HG03095 (cell line): ENCODE measurements around the gene ZBTB43.
"Not testable (repeated sequence)": the region's sequence is repeated elsewhere in the genome, so short reads cannot be mapped to it uniquely, and the experiment has no call there.

Experiments
- ATAC-seq: cut with Tn5 transposase; IDR thresholded peaks from one replicate; pipeline ENCODE4 v1.9.1; 2021; ENCODE audit warnings: moderate library complexity; ENCODE audit not compliant: unreplicated experiment

ZBTB43 gene

DNA sequence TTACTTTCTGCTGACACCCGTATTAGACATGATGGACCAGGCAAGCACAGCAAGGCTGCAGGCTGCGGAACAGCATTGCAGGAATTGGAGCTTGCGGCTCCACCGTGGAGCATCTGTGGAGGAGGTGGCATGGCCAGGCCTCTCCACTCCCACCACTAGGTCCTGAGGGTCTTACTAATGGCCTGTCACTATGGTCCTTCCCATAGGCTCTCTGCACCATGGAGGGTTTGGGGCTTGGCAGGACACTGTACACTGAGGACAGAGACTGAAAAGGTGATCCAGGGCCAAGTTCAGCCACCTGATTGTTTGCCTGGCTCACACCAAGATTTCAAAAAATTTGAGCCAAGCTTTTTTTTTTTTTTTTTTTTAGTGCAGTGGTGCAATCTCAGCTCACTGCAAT lies 14.3 kb upstream of the ZBTB43 start:
- no peak for ATAC-seq

DNA sequence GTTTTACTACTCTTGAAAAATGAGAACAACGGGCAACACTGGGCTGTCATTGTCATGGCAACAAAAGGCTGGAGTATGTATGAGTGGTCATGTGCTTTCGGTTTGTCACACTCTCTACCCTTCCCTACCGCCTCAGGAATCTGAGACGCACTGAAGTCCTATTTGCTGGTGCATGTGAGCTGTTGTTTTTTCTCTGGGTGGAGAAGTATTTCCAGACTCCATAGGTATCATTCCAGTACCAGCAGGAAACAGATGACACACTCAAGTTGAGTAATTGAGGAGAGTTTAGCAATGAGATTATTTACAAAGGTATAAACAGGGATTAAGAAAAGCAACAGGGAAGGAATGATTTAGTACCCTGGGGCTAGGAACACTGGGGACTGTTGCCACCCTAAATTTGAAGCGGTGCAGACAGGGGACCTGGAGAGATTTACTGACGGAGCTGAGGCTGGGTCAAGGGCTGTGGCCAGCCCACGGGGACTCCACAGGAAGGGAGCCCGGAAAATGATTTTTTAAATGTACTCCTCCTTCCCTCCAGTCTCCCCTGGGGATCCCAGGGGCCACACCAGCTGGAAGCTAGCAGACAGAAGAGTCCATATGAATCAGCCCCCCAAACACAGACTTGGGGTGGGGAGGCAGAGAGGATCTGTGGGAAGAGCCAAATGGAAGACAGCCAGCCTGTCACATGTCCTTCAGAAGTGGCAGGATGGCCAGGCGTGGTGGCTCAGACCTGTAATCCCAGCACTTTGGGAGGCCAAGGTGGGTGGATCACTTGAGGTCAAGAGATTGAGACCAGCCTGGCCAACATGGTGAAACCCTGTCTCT lies 13.2 kb upstream of the ZBTB43 start:
- no peak for ATAC-seq

DNA sequence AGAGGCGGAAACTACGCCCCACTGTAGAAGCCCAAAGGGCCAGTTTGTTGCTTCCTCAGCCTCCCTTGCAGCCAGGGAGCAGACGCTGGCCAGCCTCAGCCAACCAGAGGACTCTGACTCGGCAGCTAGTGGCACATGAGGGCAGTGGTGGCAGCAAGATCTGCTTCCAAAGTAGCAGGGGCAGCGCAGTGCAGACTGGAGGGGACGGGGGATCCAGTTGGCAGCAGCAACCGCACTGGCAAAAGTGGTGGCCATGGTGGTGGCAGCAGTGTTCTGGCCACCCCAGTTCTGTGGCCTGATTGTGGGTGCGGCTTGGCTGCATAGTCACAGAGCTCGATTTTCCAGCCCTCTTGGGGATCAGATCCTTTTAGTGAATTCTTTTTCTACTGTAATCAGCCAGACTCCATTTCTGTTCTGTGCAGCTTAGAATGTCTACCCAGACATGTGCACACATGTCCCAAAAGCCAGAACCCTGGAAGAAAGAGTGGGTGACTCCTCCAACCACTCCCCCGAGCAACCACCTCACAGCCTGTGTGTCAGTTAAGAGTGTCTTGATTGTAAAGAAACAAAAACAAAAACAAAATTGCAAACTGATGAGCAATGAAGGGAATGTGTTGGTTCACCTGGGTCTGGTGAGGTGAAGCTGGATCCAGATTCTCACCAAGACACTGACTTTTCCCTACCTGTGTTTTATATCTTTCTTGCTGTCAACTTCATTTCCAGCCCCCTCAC lies 11.0 kb upstream of the ZBTB43 start:
- ATAC-seq: no peak

DNA sequence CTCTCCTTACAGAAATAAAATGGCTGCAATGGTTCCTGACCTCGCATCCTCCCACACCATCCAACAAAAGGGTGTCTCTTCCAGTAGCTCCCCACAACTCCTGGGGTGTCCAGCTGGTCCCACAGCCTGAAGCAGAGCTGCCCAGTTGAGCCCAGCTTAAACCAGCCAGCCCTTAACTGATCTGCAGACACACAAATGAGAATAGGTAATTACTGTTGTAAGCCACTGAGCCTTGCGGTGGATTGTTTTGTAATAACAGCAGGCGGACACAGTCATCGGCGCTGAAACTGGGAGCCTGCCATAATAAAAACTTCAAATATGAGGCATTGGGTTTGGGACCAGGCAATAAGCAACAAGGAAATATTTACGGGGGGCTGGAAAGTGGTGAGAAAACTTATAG lies 10.4 kb upstream of the ZBTB43 start:
- ATAC-seq: no peak

DNA sequence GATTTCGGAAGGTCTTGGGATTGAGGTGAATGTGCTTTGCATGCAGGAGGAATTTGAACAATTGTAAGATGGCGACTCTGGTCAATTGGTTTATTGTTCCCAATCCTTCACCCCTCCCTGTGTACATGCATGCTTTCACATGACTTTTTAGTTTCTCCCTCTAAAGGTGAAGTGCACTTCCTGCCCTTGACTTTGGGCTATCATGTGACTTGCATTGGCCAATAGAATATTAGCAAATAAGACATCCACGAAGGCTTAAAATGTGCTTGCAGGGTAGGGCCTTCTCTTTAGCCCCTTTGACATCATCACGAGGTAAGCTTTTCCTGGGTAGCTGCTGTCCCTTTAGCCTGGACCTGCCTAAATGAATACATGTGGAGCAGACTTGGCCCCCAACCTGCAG lies 8.1 kb upstream of the ZBTB43 start:
- no peak for ATAC-seq

DNA sequence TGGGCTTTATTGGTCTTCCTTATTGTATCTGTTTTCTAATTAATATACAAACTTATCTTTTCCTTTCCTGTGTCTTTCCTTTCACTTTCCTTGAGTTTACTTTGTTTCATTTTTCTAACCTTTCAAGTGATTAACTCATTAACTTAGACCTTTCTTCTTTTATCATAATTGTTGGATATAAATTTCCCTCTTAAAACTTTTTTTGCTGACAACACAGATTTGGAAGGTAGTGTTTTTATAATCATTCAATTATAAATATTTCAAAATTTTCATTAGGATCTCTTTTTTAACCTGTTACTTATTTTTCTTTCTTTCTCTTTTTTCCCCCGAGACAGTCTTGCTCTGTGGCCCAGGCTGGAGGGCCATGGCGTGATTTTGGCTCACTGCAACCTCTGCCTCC lies 6.9 kb upstream of the ZBTB43 start:
- no peak for ATAC-seq

DNA sequence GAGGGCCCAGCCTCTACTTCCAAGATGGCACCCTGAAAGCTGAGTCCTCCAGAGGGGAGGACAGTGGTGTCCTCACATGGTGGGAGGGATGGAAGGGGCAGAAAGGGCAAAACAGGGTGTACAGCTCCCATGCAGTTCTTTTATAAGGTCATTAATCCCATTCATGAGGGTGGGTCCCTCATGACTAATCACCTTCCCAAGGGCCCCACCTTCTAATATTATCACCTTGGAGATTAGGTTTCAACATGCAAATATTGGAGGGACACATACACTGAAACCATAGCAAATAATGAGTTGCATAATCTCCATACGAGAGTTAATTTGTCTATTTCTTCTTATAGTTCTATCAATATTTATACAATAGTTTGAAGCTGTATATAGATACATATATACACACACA lies 5.8 kb upstream of the ZBTB43 start:
- ATAC-seq: no peak

DNA sequence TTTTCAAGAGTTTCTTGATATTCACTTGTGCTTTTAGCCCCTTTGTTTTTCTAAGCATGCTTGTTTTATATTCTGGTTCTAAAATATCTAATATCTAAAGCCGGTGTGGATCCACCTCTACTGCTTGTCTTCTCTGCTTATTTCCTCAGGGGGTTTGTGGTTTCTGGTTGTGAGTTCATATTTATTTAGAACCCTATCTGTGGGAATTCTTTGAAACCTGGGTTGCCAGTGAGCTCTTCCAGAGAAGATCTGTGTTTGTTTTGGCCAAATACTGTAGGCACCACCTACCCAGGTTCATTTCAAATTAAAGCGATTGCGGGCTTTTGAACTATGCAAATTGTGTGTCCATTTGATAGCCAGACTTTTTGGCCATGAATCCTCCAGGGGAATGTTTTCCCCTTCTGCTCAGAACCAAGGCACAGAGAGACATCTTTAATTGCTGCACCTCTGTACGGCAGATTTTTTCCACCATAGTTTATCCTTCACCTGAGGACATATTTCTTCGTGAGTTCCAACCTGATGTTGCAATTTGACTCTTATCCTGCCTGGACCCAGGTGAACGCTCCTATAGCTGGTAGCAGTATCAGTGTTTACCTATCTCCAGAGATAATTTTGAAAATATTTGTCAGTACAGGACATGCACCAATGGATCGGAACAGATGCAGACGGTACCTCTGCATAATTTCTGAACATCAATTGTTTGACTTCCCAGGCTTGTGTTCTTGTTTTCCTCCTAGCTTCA lies 2.4 kb upstream of the ZBTB43 start:
- ATAC-seq: no peak

DNA sequence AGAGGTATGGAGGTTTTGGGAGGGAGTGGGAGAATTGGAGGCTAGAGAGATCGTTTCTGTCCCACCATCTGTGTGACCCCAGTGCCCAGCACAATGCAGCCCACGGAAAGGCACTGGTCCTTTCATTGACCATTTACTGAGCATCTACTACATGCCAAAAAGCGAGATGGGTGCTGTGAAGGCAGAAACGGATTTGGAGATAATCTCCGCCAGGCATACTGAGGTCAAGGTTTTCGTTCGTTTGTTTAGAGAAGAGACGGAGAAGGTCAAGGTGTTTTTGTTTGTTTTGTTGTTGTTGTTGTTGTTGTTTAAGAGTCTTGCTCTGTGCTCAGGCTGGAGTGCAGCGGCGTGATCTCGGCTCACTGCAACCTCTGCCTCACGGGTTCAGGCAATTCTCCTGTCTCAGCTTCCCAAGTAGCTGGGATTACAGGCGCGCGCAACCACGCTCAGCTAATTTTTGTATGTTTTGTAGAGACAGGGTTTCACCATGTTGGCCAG lies 593 bp upstream of the ZBTB43 start:
- no peak for ATAC-seq

DNA sequence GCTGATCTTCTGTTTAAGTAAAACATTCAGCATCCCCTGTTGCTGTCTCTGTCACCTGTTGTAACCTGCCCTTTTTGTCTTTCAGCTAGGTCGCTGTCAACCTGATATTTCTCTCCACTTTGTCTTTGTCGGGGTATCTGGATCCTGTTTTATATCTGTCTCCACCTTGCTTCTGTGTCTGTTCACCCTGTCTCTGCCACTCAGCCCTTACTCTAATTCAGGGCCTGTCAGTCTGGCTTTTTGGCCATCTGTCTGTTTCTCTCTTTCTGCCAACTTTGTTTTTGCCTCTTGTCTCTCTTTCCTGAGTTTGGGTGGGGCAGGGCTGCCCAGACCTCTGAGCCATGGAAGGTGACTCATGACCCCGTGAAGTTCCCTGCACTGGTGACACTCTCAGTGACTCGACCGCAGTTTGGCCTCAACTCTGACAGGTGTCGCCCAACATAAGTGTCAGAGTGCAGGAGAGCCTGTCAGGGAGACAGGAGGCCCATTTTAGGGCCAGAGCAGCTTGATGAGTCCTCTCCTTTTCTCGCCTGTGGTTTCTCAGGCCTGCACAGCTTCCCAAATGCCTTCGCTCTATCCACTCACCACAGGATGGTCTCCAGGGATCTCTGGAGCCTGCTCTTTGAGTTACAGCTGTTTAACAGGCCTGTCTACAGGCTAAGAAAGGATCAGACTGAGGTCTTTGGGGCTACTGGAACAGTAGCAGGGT lies 868 bp downstream of the ZBTB43 start:
- ATAC-seq: peak; percentile 81

DNA sequence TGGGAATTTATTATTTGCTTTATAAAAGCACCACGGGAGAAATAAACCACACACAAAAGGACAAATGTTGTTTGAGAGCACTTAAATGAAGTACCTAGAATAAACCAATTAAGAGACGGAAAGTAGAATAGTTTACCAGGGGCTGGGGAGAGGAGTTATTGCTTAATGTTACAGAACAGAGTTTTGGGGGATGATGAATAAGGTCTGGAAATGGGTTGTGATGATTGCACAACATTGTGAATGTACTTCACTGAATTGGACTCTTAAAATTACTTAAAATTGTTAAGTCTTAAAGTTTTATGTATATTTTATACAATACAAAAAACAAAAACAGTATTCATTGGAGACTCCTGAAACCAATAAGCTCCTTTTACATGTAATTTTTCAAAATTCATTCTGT lies 1.5 kb downstream of the ZBTB43 start:
- no peak for ATAC-seq

DNA sequence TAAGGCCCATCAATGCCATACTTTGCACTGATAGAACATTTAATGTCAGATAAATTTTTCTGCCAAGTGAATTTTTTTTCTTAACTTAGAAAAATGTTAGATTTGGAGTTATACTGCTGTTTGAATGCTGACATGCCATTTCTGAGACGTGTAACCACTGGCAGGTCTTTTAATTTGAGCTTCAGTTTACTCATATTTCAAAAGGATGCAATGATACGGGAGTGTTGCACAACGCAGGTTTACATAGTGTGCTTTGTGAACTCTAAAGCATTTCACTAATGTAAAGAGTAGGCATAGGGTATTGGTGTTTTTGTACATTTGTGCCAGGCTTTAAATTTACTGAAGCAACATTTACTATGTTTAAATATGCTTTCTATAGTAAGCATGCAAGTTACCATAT lies 4.2 kb downstream of the ZBTB43 start:
- ATAC-seq: no peak

DNA sequence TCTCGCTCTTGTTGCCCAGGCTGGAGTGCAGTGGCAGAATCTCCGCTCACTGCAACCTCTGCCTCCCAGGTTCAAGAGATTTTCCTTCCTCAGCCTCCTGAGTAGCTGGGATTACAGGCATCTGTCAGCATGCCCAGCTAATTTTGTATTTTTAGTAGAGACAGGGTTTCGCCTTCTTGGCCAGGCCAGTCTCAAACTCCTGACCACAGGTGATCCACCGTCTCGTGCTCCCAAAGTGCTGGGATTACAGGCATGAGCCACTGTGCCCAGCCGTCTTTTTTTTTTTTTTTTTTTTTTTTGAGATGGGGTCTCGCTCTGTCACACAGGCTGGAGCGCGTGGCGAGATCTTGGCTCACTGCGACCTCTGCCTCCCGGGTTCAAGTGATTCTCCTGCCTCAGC lies 5.4 kb downstream of the ZBTB43 start:
- not testable (repeated sequence) for ATAC-seq

DNA sequence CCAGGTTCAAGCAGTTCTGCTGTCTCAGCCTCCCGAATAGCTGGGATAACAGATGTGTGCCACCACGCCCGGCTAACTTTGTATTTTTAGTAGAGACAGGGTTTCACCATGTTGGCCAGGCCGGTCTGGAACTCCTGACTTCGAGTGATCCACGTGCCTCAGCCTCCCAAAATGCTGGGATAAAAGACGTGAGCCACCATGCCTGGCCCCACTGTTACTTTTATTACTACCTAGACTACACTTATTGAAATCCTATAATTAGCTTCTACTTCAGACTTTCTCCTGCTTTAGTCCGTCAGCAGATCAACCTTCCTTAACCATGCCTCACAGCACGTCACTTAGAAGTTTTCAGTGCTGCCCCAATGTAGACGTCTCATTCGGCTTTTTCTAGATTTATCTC lies 8.2 kb downstream of the ZBTB43 start:
- ATAC-seq: no peak

DNA sequence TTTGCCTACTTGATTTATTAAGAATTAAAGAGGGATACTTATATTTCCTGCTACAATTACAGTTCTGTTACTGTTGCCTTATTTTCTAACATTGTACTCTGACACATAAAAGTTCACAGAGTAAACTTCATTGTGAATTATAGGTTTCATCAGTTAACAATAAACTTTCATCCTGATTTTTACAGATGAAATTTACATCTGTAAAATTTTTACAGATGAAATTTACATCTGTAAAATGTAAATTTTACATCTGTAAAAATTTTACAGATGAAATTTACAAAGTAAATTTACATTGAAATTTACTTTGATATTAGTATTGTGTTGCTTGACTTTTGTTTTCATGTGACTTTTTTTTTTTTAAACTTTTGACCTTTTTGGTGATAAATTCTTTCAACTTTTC lies 9.3 kb downstream of the ZBTB43 start:
- no peak for ATAC-seq

DNA sequence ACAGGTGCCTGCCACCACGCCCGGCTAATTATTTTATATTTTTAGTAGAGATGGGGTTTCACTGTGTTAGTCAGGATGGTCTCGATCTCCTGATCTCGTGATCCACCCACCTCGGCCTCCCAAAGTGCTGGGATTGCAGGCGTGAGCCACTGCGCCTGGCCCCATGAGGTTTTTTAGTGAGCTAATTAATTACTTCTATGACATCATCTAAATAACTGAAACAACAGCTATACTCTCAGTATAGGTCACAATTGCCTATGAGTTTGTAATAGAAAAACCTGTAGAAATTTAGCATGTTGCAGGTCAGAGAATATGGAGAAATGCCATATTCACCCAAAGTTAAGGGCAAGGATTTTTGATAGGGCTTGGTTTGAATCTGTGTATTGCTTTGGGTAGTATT lies 12.8 kb downstream of the ZBTB43 start:
- ATAC-seq: not testable (repeated sequence)

DNA sequence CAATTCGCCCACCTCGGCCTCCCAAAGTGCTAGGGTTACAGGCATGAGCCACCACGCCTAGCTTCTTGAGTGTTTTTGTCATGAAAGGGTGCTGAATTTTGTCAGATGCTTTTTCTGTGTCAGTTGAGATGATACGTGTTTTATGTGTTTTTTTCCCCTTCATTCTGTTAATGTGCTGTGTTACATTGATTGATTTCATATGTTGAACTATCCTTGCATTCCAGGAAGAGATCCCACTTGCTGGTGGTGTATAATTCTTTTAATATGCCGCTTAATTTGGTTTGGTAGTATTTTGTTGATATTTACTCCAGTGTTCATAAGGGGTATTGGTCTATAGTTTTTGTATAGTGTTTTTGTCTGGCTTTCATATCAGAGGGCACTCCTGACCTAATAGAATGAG lies 13.6 kb downstream of the ZBTB43 start:
- no peak for ATAC-seq

DNA sequence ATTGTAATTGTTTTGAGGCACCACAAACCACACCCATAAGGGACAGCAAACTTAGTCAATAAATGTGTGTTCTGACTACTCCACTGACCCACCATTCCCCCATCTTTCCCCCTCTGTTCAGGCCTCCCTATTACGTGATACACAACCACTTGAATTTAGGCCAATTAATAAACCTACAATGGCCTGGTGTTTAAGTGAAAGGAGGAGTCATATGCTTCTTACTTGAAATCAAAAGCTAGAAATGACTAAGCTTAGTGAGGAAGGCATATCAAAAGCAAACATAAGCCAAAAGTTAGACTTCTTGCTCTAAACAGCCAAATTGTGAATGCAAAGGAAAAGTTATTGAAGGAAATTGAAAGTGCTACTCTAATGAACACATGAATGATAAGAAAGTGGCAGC lies 14.6 kb downstream of the ZBTB43 start:
- no peak for ATAC-seq

DNA sequence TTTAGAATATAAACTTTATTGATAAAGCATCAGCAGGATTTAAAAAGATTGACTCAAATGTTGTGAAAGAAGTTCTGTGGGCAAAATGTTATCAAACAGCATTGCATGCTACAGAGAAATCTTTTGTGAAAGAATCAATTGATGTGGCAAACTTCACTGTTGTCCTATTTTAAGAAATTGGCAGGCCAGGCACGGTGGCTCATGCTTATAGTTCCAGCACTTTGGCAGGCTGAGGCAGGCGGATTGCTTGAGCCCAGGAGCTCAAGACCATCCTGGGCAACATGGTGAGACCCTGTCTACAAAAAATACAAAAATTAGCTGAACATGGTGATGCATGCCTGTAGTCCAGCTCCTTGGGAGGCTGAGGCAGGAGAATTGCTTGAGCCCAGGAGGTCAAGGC lies 17.4 kb downstream of the ZBTB43 start:
- no peak for ATAC-seq

DNA sequence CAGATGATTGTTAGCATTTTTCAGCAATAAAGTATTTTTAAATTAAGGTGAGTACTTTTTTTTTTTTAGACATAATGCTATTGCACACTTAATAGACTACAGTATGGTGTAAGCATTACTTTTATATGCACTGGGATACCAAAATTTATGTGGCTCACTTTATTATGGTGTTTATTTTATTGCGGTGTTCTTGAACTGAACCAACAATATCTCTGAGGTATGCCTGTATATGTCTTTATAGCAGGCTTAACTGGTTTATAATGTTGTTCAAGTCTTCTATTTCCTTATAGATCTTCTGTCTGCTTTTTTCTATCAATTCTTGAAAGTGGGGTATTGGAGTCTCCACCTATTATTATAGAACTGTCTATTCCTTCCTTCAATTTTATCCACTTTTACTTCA lies 18.0 kb downstream of the ZBTB43 start:
- no peak for ATAC-seq

DNA sequence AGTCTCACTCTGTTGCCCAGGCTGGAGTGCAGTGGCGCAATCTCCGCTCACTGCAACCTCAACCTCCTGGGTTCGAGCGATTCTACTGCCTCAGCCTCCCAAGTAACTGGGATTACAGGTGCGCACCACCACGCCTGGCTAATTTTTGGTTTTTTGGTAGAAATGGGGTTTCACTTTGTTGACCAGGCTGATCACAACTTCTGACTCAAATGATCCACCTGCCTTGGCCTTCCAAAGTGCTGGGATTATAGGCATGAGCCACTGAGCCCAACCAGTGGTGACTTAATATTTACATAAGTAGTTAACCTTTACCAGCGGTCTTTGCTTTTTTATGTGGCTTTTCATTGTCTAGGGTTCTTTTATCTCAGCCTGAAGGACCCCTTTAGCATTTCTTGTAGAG lies 19.2 kb downstream of the ZBTB43 start:
- ATAC-seq: not testable (repeated sequence)
